Gastroesophageal sphincter (tissue), 4 donors: ENCODE results near the gene FBXW11. TPM values are rescaled to one million over a fixed set of nuclear protein-coding genes. Genes with fewer than 3 reads are reported as not detected.

Source experiments
- ATAC-seq: fragments of 150-250 bp; one replicate; pipeline ENCODE4 v1.9.1; 2016; ENCODE audit warnings: mild to moderate bottlenecking, moderate library complexity
- H3K27ac ChIP-seq, 4 donors: fragments of 200-600 bp; sonication (generic) in 3 of 4; 1 replicate in 3 of 4; 2 replicates in 1 of 4; pipeline ENCODE4 v1.5.1; 2016 to 2019
- H3K27me3 ChIP-seq: fragments of 200-600 bp; sonication (generic); one replicate; pipeline ENCODE4 v1.5.1; 2019
- H3K36me3 ChIP-seq, 2 donors: fragments of 200-600 bp; sonication (generic); one replicate each; pipeline ENCODE4 v1.5.1; 2019; ENCODE audit warnings: control low read depth in 1 of 2
- H3K4me1 ChIP-seq, 3 donors: fragments of 200-600 bp; sonication (generic); 1 replicate in 2 of 3; 2 replicates in 1 of 3; pipeline ENCODE4 v1.5.1; 2016 to 2019; ENCODE audit warnings: control low read depth in 2 of 3
- H3K4me3 ChIP-seq, 2 donors: fragments of 200-600 bp; sonication (generic); one replicate each; pipeline ENCODE4 v1.5.1; 2019; ENCODE audit warnings: mild to moderate bottlenecking in 1 of 2, moderate library complexity in 1 of 2
- H3K9me3 ChIP-seq, 3 donors: fragments of 200-600 bp; sonication (generic); one replicate each; pipeline ENCODE4 v1.5.1; 2017 to 2019; ENCODE audit warnings: control low read depth in 2 of 3
- CTCF ChIP-seq, 4 experiments: fragments of 200-600 bp in 2 of 4; fragments of 450-650 bp in 2 of 4; sonication (generic) in 1 of 4; IDR thresholded peaks; one replicate each; pipeline ENCODE4 v1.5.1; 2017 to 2019; ENCODE audit warnings: antibody characterized with exemption in 4 of 4, mild to moderate bottlenecking in 2 of 4, moderate library complexity in 2 of 4
- EP300 ChIP-seq: sonication (generic); formaldehyde crosslinking; IDR thresholded peaks from one replicate; pipeline ENCODE4 v1.6.1; 2017; ENCODE audit warnings: antibody characterized with exemption, mild to moderate bottlenecking
- POLR2A ChIP-seq, 2 donors: fragments of 450-650 bp; IDR thresholded peaks; one replicate each; pipeline ENCODE4 v1.6.1; 2017; ENCODE audit warnings: antibody characterized with exemption in 2 of 2, mild to moderate bottlenecking in 2 of 2, moderate library complexity in 1 of 2
- POLR2AphosphoS5 ChIP-seq: sonication (generic); formaldehyde crosslinking; IDR thresholded peaks from one replicate; pipeline ENCODE4 v1.6.1; 2017; ENCODE audit warnings: antibody characterized with exemption
- WGBS, 2 donors: methylation state at CpG; one replicate each; pipeline ENCODE4 v1.1.5; 2018; ENCODE audit warnings: low coverage in 1 of 2; 5-methylcytosine and 5-hydroxymethylcytosine counted together
- total RNA-seq, 4 donors: library from RNA; depleted of rRNA; stranded (reverse); fragments of >200 nt; gene quantifications; one replicate each; pipeline ENCODE4 v1.1.0, GENCODE V29; 2016

Gene FBXW11
- total RNA-seq, 4 donors from 2014 or later = 64.3 to 88.3 (median 76.3) TPM

- Histone ChIP-seq H3K4me1 (no peaks in the 10 kb centered on the region), H3K36me3 (no peaks in the 10 kb centered on the region), H3K27ac (no peak overlapping the region), H3K9me3 (peaks cover 0 to 9% (median 0%) of the 10 kb centered on the region in 3 donors), H3K4me3 (no peak overlapping the region), H3K27me3 (peaks cover 17% of the 10 kb centered on the region)
- no peak for TF ChIP-seq POLR2A (IDR thresholded peaks at IDR 0.05)
- no peak for TF ChIP-seq POLR2AphosphoS5
- TF ChIP-seq CTCF (IDR thresholded peaks at IDR 0.05) = no peak
- no peak for TF ChIP-seq EP300
- no peak for ATAC-seq
- 89% methylated on average over 5 of the region's 11 CpGs; no CpG with 5 or more reads in 1 of the 2 donors for WGBS, 2 donors
Observed at GRCh38 chr5:171820561-171820960, 185.9 kb downstream of the FBXW11 start.

GRCh38 chr5:171816666-171817065, 189.8 kb downstream of the FBXW11 start:
- H3K27ac ChIP-seq = no peak overlapping the region
- no peaks in the 10 kb centered on the region for H3K36me3 ChIP-seq
- TF ChIP-seq EP300 = no peak
- TF ChIP-seq POLR2AphosphoS5 = no peak
- TF ChIP-seq CTCF (IDR thresholded peaks at IDR 0.05) = no peak
- H3K4me3 ChIP-seq = no peak overlapping the region
- 29 to 50% methylated on average over 1 of the region's 1 CpG for WGBS, 2 donors
- ATAC-seq = no peak
- H3K9me3 ChIP-seq = peaks cover 0 to 12% (median 0%) of the 10 kb centered on the region in 3 donors
- H3K4me1 ChIP-seq = no peaks in the 10 kb centered on the region
- peaks cover 17% of the 10 kb centered on the region for H3K27me3 ChIP-seq

- Histone ChIP-seq H3K27ac (no peak overlapping the region), H3K27me3 (peaks cover 7% of the 10 kb centered on the region), H3K4me1 (no peaks in the 10 kb centered on the region), H3K4me3 (no peak overlapping the region), H3K36me3 (no peaks in the 10 kb centered on the region), H3K9me3 (peaks cover 0 to 33% (median 0%) of the 10 kb centered on the region in 3 donors)
- TF ChIP-seq CTCF (IDR thresholded peaks at IDR 0.05) (no peak), POLR2AphosphoS5 (peak; percentile 39)
- ATAC-seq = peak; percentile 37
- 80 to 83% methylated on average over 6 to 7 of the region's 7 CpGs for WGBS, 2 donors
Observed at GRCh38 chr5:171813813-171814490, 192.5 kb downstream of the FBXW11 start.

- Histone ChIP-seq H3K36me3 (no peaks in the 10 kb centered on the region), H3K27ac (no peak overlapping the region), H3K4me1 (no peaks in the 10 kb centered on the region), H3K4me3 (no peak overlapping the region), H3K9me3 (peaks cover 0 to 33% (median 0%) of the 10 kb centered on the region in 3 donors), H3K27me3 (peaks cover under 1% of the 10 kb centered on the region)
- 92 to 93% methylated on average over 2 of the region's 4 CpGs for WGBS, 2 donors
- ATAC-seq = no peak
- TF ChIP-seq POLR2A (IDR thresholded peaks at IDR 0.05) = no peak
- no peak for TF ChIP-seq EP300
- no peak for TF ChIP-seq POLR2AphosphoS5
- no peak for TF ChIP-seq CTCF (IDR thresholded peaks at IDR 0.05)
Observed at GRCh38 chr5:171813270-171813669, 193.2 kb downstream of the FBXW11 start.

Other genes with a start within 250 kb of the FBXW11 start
- not detected for gene SMIM23, start 220.8 kb downstream of the FBXW11 start, total RNA-seq
- 10 to 100 TPM; 14.1 to 30.4 (median 19.4) TPM for gene STK10, start 181.6 kb upstream of the FBXW11 start, total RNA-seq
- gene EFCAB9, start 187.5 kb upstream of the FBXW11 start, total RNA-seq = not detected